Mucosa of descending colon (tissue), 3 donors: ENCODE measurements around the gene DNAJC15. TPM values are rescaled to one million over a fixed set of nuclear protein-coding genes. Genes with fewer than 3 reads are reported as not detected.

ENCODE experiments used
- ATAC-seq: fragments of 200-7000 bp; cut with Tn5 transposase; one replicate; pipeline ENCODE4 v1.9.1; 2020; ENCODE audit warnings: mild to moderate bottlenecking, moderate library complexity
- DNase-seq, 3 donors: peaks; one replicate each; pipeline ENCODE4 v3.0.0-alpha.2; 2020
- H3K36me3 ChIP-seq: fragments of 200-600 bp; one replicate; pipeline ENCODE4 v1.8.0; 2021; ENCODE audit warnings: low read depth, mild to moderate bottlenecking
- H3K4me1 ChIP-seq: fragments of 200-600 bp; one replicate; pipeline ENCODE4 v1.8.0; 2021; ENCODE audit warnings: low read depth, mild to moderate bottlenecking
- H3K4me3 ChIP-seq: fragments of 200-600 bp; one replicate; pipeline ENCODE4 v1.8.0; 2021; ENCODE audit warnings: mild to moderate bottlenecking
- H3K9me3 ChIP-seq: fragments of 200-600 bp; one replicate; pipeline ENCODE4 v1.8.0; 2021; ENCODE audit warnings: mild to moderate bottlenecking
- CTCF ChIP-seq: fragments of 200-600 bp; IDR thresholded peaks from one replicate; pipeline ENCODE4 v1.8.0; 2022; ENCODE audit warnings: antibody characterized with exemption, mild to moderate bottlenecking
- intact Hi-C, 2 donors: fragments of 100-400 bp; cut with DNase I in 1 of 2; cut with micrococcal nuclease in 1 of 2; formaldehyde crosslinking; loops; one replicate each; pipeline versions ENCODE4 v1.11.0 to v1.11.1; 2022; cut with DNase I, micrococcal nuclease
- total RNA-seq, 3 donors: library from RNA; stranded (reverse); fragmentation: NEBNext Ultra II Directional in 2 of 3; extraction: Animal tissue kit (Norgen Biotek cat#: 25700) in 2 of 3; gene quantifications; one replicate each; pipeline versions ENCODE4 v1.2.1 to v1.2.4, GENCODE V29; 2021 to 2023
- donor health status: DM: no; HTN: no; CAD: no; lungs with moderate emphysema.
- donor health status: DM: no; HTN: no; CAD: no.
- donor health status: DM: no; HTN: yes; CAD: no.

Gene DNAJC15
- total RNA-seq, 3 donors from 2014 or later, result 15.9 to 29.7 (median 27.2) TPM

GRCh38 chr13:43077461-43077860, 54.1 kb downstream of the DNAJC15 start:
- ATAC-seq (no peak), DNase-seq (no peak)
- no peak for TF ChIP-seq CTCF
- no peak overlapping the region for H3K4me3 ChIP-seq
- H3K4me1 ChIP-seq, result no peaks in the 10 kb centered on the region
- intact Hi-C loops, result no loop called here
- no peaks in the 10 kb centered on the region for H3K36me3 ChIP-seq
- H3K9me3 ChIP-seq, result no peaks in the 10 kb centered on the region

- intact Hi-C loops, result no loop called here
- Histone ChIP-seq H3K4me1 (no peaks in the 10 kb centered on the region), H3K9me3 (no peaks in the 10 kb centered on the region), H3K4me3 (no peak overlapping the region), H3K36me3 (no peaks in the 10 kb centered on the region)
- ATAC-seq, result no peak
- no peak for TF ChIP-seq CTCF
- no peak for DNase-seq
Measured at GRCh38 chr13:43077906-43078305, 54.5 kb downstream of the DNAJC15 start.

GRCh38 chr13:43078399-43078798, 55.0 kb downstream of the DNAJC15 start:
- H3K9me3 ChIP-seq, result no peaks in the 10 kb centered on the region
- no peak for DNase-seq
- no peaks in the 10 kb centered on the region for H3K36me3 ChIP-seq
- no peak overlapping the region for H3K4me3 ChIP-seq
- TF ChIP-seq CTCF, result no peak
- no peaks in the 10 kb centered on the region for H3K4me1 ChIP-seq
- no peak for ATAC-seq
- intact Hi-C loops, result no loop called here

- no peak for ATAC-seq
- TF ChIP-seq CTCF, result no peak
- intact Hi-C loops, result no loop called here
- H3K4me3 ChIP-seq, result no peak overlapping the region
- H3K36me3 ChIP-seq, result no peaks in the 10 kb centered on the region
- H3K4me1 ChIP-seq, result no peaks in the 10 kb centered on the region
- no peaks in the 10 kb centered on the region for H3K9me3 ChIP-seq
- no peak for DNase-seq
Measured at GRCh38 chr13:43079392-43079931, 56.1 kb downstream of the DNAJC15 start.

GRCh38 chr13:43080199-43080598, 56.8 kb downstream of the DNAJC15 start:
- no peak for ATAC-seq
- intact Hi-C loops, result no loop called here
- H3K4me1 ChIP-seq, result no peaks in the 10 kb centered on the region
- H3K9me3 ChIP-seq, result no peaks in the 10 kb centered on the region
- DNase-seq, result no peak
- no peak for TF ChIP-seq CTCF
- no peak overlapping the region for H3K4me3 ChIP-seq
- H3K36me3 ChIP-seq, result no peaks in the 10 kb centered on the region

- no peak for DNase-seq
- no peaks in the 10 kb centered on the region for H3K9me3 ChIP-seq
- H3K36me3 ChIP-seq, result no peaks in the 10 kb centered on the region
- H3K4me1 ChIP-seq, result no peaks in the 10 kb centered on the region
- no peak for TF ChIP-seq CTCF
- intact Hi-C loops, result no loop called here
- ATAC-seq, result no peak
- H3K4me3 ChIP-seq, result no peak overlapping the region
Measured at GRCh38 chr13:43081866-43082265, 58.5 kb downstream of the DNAJC15 start.
